ENCODE data around the gene EMD.
A peak's percentile ranks its signal among the peaks of the same experiment; 100 is the strongest.

The EMD gene

DNA sequence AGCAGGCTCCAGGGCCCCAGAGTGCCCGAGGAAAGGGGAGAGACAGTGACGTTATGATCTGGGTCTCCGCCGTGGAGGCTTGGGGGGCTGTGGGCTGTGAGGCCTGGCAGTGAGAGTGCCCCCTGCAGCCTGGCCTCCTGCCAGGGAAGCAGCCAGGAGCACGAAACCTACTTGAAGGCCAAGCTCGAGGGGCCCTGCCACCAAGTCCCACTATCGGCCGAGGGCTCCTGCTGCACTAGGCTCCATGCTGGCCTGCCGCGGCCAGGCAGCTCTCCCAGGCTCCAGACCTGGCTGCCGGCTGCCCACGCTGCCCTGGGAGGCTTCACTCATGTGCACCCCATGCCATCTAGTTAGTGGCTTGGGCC, 23.3 kb upstream of the EMD start:
- no peak for DNase-seq

DNA sequence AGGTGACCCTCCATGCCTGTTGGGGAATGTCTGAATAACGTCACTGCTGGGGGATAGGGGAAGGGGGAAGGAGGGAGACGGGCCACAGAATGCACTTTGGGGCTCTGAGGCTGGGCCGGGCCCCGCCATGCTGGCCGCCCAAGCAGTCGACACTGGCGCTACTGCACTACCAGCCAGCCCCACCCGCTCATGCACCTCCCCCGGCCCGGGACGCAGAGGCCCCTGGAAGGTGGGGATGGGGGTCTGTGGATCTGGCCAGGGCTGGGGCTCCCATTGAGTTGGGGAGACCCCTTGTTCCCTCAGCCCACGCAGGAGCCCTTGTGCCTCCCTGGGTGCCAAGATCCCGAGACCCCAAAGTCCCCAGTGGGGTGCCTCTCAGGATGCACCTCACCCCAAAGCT, 22.5 kb upstream of the EMD start:
- no peak for DNase-seq

DNA sequence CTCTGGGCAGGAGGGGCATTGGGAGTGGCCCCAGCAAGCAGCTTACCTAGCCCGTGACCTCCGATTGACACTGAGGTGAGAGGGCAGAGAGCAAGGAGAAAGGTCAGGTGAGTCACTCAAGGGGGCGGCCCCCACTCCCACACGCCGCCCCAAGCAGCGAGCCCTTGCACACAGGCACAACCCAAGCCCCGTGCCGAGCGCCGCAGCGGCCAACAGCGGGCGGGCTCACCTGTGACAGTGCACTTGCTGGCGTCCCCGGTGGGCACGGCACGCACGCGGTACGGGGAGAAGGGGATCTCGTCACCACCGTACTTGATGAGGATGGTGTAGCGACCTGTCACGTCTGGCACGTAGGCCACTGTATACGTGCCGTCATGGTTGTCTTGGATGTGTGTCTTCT, 21.9 kb upstream of the EMD start:
- no peak for DNase-seq

DNA sequence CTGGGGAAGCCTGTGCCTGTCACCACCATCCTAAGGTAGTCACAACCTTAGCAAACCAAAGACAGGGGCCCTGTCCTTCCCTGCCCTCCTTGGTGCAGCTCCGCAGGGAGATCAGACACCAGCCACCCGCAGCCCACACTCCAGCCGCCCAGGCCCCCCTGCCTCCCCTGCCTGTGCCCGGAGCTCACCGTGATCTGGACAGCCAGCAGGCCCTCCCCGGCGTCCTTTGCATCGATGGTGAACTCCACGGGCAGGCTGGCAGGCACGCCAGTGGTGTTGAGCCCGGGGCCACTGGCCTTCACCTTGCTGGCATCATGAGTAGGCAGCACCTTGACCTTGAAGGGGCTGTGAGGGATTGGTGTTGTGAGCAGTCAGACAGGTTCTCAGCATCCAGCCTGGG, 21.1 kb upstream of the EMD start:
- no peak for DNase-seq

DNA sequence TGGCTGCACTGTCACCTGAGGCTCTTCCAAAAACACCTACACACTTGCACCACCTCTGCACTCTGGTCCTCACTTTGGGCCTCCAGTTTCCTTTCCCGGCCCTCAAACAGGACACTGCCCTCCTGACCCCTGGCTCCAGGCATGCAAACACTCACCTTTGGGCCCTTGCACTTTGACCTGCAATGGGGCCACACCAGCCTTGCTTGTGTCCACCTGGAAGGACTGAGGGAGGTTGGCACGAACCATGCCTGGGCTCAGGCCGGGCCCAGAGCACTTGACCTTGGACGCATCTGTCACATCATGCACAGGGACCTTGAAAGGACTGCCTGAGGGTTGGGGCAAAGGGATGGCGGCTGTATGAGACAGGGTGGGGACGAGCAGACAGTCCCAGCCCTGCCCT, 20.3 kb upstream of the EMD start:
- no peak for DNase-seq

DNA sequence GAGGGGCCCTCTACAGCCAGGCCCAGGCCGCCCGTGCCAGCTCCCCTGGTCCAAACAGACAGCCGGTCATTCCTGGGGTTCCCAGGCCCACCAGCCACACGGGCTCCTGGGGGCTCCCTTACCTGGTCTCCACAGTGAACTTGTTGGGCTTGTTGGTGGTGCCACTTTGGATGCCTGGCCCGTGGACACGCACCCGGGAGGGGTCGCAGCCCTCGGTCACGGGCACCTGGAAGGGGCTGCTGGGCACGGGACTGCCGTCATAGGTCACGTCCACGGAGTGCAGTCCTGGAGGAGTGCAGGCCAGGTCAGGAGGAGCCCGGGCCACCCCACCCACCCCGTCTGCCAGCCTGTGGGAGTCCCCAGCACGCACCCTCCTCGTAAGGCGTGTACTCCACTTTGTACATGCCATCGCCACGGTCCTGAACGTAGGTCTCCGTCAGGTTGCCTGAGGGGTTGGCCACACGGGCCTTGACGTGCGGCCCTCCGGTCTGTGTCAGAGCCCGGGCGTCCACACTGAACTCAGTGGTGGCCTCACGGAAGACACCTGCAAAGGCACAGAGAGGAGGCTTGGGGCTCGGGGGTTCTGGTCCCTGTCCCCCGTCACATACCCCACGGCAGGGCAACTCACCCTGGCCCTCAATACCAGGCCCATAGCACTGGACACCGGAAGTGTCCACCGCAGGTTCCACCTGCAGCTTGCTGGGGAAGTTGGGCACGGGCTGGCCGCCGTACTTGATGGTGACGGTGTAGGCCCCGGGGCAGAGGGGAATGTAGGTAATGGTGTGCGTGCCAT, 19.5 kb upstream of the EMD start:
- no peak for DNase-seq

DNA sequence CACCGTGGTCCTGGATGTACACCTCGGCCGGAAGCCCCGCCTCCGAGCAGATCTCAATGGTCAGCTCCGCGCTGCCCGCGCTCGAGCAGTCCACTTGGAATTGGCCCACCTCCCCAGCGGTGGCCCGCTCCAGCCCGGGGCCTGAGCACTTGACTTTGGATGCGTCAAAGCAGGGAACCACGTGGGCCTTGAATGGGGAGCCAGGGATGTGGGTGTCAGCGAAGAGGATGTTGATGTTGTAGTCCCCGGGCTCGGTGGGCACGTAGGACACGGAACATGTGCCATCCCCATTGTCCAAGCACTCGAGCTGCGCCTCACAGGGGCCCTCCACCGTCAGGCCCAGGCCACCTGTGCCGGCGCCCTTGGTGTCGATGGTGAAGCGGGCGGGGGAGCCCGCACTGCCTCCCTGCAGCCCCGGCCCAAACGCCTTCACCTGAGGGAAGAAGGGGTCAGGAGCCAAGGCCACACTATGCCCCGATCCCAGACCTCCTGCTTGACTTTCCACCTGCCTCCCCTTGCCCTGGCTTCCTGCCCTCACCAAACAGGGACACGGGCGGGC, 18.9 kb upstream of the EMD start:
- DNase-seq, result no peak

DNA sequence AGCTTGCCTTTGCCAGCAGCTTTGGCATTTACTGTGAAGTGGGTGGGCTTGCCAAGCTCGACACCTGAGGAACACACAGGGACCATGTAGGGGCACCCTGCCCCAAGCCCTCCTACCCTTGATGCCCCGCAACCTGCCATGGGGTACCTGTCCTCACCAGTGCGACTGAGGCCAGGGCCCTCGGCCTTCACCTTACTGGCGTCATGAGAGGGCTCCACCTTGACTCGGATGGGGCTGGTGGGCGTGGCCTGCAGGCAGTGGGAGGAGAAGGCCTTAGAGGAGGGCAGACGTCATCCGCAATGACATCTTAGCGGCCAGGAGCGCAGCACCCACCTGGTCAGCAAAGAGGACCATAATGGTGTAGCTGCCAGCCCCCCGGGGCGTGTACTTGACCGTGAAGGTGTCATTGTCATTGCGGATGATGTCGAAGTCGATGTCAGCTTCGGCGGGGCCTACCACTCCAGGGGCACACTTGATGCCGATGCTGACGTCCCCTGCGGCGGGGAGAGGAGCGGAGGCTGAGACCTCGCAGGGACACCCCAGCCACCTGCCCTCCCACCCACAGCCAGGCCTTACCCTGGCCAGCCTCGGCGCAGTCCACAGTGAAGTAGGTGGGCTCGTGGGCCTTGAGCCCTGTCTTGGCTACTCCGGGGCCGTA, 16.9 kb upstream of the EMD start:
- DNase-seq, result no peak

DNA sequence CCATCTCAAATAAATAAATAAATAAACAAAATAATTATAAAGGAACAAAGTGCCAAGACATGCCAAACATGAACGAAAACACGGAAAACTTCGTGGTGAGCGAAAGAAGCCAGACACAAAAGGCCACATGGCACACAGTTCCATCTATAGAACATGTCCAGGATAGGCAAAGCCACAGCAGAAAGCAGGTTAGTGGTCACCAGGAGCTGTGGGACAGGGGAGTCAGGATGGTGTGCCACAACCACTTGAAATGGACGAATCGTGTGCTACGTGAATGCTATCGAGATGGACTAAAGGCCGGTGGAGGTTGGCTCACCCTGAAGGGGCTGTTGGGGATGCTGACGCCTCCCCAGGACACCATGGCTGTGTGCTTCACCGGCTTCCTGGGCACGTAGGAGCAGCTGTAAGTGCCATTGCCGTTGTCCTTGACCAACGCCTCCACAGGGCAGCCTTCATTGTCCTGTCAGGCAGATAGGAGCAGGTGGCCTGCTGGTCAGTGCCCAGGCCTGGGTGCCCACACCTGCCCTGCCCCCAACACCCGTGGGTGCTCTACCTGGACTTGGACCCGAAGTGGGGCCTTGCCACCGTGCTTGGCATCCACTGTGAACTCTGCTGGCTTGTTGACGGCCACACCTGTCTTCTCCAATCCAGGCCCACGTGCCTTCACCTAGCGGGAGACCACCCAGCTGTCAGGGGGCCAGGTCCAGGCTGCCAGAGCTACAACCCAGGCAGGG, 15.2 kb upstream of the EMD start:
- DNase-seq, result no peak

DNA sequence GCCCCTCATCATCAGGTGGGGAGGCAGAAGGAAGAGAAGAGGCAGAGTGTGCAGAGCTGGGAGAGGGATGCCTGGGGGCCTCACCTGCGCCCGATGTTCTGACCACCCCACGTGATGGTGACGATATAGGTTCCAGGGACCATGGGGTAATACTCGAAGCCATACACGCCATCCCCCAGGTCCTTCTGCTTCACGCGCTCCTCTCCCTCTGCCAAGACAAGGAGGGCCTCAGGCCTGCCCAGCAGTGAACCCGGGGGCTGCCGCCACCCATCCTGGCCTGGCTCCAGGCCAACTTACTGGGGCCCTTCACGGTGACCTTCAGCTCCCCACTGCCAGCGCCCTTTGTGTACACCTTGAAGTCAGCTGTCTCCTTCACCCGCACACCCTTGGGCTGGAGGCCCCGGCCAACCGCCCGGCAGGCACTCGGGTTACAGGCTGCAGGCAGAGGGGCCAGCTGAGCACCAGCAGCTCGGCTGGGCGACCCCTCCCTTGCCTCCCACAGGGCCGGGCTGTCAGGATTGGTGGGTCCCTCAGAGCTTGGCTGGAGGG, 14.0 kb upstream of the EMD start:
- no peak for DNase-seq

DNA sequence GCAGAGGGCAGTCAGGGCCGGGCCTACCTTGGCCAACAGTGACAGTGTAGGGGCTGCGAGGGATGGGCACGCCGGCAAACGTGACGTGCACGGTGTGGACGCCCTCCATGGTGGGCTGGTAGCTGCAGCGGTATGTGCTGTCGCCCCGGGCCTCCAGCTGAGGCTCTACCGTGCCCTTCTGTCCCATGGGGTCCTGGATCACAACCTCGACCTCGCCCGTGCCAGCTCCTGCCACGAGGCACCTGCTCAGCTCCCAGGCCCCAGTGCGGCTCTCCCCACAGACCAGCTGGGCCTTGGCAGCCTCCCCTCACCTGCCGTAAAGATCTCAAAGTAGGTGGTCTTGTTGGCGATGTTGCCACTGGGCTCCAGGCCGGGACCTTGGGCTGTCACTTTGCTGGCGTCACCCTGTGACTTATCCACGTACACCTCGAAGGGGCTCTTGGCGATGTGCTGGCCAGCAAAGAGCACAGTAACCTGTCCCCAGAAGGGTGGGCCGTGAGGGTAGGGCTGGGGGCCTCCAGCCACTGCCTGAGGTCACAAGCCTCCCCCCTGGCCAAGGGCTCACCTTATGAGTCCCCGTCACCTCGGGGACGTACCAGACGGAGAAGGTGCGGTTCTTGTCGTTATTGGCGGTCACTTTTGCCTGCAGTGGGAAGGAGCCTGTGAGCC, 13.0 kb upstream of the EMD start:
- no peak for DNase-seq

DNA sequence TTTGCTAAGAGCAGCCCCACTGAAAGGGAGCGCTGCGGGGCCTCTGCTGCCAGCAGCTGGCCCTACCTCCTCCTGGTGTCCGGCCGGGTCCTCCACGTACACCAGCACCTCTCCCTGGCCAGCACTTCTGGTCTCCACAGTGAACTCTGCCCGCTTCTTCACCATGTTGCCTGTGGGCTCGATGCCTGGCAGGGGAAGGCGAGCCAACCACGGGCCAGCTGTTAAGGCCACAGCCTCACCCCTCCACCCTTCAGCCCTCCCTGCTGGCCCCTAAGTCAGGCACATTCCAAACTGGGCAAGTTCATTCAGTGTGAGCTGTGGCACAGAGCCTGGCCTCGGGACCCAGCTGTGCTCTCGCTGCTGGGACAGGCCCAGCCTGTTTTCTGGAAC, 12.4 kb upstream of the EMD start:
- no peak for DNase-seq

DNA sequence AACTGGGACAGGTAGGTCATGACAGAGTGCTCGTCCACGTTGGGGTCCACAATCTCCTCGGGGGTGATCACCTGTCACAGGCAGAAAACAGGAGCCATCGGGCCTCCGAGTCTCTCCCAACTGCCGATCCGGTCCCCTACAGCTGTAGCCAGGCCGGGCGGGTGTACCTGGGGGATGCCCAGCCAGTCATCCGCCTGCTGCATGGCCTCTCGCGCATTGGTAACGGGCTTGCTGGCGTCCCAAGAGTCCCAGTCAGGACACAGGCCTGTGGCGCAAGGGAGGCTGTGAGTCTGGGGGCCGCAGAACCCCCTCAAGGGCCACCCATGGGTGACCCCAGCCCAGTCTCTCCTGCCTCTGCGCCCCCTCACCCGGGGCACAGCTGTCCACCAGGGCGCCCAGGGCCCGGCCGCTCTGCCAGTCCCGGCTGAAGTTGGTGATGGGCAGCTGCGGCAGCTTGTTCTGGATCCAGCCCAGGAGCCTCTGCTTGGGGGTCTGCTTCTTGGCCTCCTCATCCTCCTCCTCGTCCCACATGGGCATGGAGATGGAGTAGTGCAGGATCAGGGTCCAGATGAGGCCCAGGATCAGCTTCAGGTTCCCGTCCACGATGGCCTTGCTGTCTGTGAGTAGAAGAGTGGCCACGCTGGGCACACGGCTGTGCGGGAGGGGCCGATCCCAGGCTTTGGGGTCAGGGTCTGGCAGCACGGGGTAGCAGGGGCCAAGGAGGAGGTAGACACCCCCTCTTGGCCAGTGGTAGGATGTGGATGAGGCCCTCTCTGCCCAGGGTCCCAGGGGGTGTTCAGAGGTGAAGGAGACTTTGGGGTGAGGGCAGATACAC, 11.4 kb upstream of the EMD start:
- no peak for DNase-seq

DNA sequence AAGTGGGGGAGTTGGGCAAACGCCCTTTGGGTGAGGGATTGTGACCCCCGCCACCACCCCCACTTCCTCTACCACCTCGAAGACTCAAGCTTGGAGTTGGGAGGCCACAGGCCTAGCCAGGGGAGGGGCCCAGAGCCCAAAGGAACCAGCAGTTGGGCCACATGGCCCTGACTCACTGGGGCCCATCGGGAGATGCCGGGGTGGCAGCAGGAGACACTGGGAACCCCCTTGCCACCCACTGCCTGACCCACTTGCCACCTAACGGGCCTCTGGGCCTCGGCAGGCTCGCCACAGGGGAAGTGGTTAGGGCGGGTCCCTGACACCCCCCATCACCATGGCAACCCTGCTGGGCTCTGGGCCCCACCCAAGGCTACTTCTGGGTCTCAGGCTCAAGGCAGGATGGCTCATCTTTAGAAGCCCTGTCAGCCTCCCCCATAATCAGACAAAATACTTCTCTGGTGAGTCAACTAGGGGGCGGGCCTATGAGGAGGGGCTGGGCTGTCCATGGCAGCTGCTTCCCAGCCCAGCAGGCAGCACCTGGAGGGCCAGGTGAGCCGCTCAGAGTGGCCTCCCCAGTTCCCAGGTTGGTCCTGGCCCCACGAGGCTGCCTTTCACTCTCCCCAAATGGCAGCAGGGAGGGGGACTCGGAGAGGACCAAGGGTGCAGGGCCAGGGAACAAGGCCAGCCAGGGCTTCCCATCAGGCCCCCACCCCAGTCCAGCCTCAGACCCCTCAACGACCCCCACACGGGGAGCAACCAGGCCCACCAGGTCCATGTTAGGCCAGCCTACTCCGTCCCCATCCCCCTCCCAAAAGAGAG, 10.3 kb upstream of the EMD start:
- DNase-seq, result peak; percentile 91

DNA sequence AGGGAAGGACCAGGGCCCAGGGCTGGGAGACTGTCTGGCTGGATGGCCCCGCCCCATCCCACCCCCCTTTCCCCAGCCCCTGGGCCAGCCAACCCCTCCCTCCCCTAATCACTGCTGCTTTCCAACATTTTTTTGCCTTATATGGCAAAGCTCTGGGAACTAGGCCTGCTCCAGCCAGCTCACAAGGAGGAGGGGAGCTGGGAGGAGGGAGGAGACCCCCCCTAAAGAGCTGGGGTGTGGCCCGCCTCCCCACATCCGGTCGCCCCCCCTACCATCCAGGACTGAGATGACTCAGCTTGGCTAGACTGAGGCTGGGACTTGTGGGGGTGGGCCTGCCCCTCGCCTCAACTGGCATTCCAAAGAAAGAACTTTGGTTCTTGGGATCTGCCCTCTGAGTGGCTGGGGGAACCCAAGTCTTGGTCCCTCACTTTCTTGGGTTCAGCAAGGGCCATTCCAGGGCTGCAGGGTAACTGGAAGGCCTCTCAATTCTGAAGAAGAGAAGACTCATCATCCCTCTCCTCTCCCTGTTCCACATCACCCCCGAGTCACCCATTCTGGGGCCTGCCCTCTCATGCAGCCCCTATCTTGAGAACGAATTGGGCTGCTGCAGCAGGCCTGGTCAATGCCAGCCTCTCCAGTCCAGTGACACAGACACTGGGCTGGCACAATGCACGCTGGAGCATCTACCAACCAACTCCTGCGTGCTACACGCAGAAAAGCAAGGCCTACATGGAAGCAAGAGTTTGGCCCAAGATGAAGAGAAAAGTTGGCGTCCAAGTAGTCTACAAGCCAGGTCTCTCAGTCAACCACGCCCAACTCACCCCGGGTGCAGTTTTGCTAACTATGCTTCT, 9.4 kb upstream of the EMD start:
- DNase-seq, result peak; percentile 96

DNA sequence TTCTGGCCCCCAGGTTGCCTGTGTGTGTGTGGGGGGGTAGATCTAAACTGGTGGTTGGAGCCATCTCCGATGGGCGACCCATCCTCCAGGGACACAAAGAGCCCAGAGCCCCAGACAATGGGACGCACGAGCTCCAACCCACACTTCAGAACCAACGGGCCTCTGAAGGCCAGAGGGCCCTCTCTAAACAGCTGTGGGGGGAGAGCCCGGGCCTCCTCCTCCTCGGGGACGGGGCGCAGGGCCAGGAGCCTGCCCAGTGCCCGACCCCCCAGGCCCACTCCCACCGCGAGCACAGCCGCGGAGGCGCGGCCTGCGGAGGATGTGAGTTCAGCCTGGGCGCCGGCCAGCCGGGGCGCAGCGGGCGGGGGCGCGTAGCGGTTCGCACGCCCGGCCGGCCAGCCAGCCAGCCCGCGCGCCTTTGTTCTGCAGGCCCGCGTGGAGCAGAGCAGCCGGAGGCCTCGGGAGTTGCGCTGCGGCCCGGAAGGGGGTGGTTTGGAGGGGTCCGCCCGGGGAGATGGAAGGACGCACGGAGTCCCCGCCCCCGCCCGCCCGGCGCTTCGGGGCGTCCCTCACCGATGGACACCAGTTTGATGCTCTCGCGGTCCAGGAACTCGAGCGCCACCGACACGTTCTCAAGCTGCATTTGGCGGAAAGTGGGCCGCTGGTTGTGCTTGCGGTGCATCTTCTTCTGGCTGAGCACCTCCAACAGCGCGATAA, 8.6 kb upstream of the EMD start:
- no peak for DNase-seq

DNA sequence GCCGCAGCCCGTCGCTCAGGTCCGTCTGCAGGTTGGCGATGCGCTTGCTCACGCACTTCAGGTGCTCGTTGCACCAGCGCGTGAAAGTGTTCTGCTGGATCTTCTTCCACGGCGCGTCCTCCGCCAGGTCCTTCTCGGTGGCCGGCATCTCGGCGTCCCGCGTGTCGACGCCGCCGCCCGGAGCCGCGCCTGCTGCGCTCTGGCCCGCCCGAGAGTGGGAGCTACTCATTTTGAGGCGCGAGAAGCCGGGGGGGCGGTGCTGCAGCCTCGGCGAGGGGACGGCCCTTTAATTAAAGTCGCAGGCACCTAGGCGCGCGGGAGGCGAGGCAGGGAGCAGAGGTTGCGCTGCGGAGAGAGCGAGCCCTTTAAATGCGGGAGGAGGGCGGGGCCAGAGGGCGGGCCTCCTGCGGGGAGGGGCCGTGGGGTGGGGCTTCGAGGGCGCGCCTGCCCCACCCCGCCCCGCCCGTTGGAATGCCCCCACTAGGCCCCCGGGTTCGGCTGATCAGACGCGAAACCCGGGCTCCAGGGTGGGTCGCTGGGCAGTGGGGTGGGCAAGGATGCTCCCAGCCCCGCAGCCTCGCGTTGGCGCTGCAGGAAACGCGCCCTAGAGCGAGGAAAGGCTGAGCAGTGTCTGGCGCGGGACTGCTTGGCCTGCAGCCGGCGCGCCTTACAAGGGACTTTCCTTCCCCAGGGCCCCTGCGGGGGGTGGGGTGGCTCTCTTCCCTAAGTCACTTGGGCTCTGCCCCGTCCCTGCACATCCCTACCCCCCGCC, 7.9 kb upstream of the EMD start:
- peak; percentile 95 for DNase-seq

DNA sequence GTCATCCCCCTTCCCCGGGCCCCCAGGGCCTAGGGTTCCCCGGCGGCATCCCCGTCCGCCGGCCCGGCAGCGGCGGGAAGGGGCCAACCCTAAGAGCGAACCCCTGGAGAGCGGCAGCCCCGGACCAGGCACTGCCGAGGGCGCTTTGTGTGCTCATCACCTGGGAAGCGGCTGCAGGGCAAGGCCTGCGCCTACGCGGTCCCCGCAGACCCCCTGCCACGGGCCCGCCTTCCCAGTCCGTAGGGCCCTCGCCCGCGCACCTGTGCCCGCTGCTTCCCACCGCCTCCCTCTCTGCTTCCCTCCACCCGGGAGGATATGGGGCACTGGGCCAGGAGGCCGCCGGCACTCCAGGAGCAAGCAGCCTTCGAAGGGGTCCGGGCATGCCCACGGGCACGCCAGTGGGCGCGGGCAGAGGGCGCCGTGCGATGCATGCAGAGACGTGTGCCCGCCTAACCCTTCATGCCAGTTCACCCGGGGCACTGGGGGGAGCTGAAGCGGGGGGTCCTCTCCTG, 7.2 kb upstream of the EMD start:
- no peak for DNase-seq
